Loucy (cell line): ENCODE data around the gene ITPRID2.

Experiments used
- EZH2phosphoT487 ChIP-seq: fragments of 200-600 bp; IDR thresholded peaks from 2 replicates; pipeline ENCODE4 v1.6.1; 2018; ENCODE audit warnings: antibody characterized with exemption, mild to moderate bottlenecking, moderate library complexity, borderline replicate concordance
- TF ChIP-seq, protein P1 (sequence below): fragments of 200-600 bp; sonication (generic); conservative IDR thresholded peaks from 2 replicates; pipeline ENCODE4 v1.5.1; 2014; ENCODE audit warnings: mild to moderate bottlenecking, antibody characterized with exemption, low read length

DNA sequence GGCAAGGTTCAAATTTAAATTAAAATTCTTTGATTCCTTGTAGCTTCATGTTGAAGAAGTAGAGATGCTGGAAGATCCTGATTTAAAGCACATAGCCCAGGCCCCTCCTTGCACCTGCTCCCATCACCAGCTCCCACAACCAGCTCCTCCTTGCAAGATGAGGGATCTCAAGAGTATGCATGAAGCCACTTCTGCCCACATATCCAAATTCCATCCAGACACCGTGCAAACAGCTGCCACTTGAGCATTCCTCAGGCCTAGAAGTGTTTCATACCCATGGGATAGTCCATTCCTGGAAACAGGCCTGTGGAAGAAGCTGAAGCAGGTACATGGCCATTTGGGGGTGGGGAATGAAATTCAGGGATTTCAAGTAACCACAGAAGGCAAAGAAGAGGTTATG is 32.4 kb upstream of the ITPRID2 start:
- TF ChIP-seq, protein P1, sequence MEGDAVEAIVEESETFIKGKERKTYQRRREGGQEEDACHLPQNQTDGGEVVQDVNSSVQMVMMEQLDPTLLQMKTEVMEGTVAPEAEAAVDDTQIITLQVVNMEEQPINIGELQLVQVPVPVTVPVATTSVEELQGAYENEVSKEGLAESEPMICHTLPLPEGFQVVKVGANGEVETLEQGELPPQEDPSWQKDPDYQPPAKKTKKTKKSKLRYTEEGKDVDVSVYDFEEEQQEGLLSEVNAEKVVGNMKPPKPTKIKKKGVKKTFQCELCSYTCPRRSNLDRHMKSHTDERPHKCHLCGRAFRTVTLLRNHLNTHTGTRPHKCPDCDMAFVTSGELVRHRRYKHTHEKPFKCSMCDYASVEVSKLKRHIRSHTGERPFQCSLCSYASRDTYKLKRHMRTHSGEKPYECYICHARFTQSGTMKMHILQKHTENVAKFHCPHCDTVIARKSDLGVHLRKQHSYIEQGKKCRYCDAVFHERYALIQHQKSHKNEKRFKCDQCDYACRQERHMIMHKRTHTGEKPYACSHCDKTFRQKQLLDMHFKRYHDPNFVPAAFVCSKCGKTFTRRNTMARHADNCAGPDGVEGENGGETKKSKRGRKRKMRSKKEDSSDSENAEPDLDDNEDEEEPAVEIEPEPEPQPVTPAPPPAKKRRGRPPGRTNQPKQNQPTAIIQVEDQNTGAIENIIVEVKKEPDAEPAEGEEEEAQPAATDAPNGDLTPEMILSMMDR = no peak
- TF ChIP-seq EZH2phosphoT487 = no peak
